Measurements from ENCODE around the gene NPTN.

DNA sequence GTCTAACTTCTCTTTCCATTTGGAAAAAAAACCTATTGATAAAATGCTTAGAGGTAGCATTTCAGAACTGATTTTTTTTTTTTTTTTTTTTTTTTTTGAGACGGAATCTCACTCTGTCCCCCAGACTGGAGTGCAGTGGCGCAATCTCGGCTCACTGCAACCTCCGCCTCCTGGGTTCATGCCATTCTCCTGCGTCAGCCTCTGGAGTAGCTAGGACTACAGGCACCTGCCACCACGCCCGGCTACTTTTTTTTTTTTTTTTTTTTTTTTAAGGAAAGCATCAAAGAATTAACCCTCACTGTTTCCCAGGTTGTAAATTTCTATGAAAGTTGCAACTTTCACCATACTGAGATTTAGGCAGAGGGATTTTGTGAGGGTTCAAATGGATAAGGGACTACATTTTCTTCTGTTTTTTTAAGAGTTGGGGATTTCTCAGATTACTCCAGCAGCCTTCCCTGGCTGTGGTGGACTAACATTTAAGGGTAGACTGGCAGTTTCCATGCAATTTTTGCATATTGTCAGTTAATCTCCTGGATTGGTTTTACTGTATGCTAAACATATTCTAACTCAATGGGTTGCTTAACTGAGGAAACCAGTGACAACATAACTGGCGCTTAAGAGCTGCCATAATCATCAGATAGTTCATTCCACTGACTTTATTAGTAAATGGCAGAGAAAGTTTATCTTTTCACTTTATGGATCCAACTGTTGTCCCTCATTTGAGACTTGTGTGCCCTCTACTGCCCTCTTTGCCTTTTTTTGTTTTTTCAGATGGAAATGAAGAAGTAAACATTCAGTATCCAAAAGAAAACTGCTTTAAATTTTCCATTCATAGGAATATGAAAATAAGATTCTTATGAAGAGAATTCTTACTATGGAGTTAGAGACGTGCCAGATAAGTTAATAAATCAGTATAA is 93.7 kb downstream of the NPTN start:
- no peak for TF ChIP-seq CTCF (IDR thresholded peaks at IDR 0.05)
- TF ChIP-seq EP300 (IDR thresholded peaks at IDR 0.05), result no peak
- no peak for TF ChIP-seq POLR2A (IDR thresholded peaks at IDR 0.05)
- TF ChIP-seq POLR2AphosphoS5 (IDR thresholded peaks at IDR 0.05), result no peak
